ENCODE measurements around the gene PDCD5.
"Not testable (repeated sequence)": the region's sequence is repeated elsewhere in the genome, so short reads cannot be mapped to it uniquely, and the experiment has no call there.

Gene PDCD5, protein sequence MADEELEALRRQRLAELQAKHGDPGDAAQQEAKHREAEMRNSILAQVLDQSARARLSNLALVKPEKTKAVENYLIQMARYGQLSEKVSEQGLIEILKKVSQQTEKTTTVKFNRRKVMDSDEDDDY

DNA sequence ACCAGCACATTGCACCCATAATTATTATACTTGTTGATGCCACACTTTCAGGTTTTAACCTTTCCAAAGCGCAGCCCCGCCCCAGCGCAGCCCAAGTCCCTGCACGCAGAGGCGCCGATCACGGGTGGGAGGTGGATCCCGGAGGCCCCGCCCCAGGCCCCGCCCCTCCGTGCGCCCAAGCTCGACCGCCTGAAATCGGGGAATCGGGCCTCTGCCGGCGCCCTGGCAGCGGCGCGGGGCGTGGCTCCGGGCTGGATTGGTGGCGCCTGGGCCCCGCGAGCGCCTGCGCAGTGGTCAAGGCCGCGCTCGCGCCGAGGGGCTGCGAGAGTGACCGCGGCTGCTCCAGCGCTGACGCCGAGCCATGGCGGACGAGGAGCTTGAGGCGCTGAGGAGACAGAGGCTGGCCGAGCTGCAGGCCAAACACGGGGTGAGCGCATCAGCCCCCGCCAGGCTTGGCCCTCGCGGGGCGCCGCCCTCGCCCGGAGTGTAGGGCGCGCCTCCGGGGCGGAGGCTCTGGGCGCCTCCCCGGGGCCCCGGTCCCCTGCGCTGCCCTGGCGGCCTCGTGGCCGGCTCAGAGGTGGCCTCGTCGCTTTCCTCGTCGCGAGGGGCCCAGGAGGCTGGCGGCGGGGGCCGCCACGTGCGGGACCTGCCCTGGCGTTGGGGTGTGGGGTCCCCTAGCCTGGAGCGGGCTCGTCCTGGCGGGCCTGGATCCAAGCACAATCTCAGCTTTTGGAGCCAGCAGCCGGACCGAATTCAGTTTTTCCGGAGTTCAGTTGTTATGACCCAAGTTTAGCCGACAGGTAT, at the start of gene PDCD5:
Gene PDCD5 (plus strand): TSS at position 290 of the 804 bp plus-strand sequence. CDS start 72 bp downstream, at position 362.
- peak; percentile 76 to 92 for DNase-seq

DNA sequence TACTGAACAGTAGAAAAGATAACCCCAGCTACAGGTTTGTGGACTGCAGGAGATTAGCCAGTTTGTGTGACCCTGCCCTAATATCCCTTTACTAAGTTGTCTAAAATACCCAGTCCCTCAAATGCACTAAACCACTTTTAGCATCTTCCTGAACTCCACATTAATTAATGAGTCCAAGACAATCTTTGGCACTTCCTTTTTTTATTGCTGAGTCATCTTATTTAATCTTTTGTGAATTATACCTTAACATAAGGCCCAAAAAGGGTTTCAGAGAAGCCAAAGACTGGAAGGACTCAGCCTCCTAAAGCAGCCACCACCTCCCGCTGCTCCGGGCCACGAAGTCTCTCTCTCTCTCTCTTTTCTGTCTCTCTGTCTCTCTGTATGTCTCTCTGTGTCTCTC, 48.8 kb upstream of the PDCD5 start:
- DNase-seq, result no peak

DNA sequence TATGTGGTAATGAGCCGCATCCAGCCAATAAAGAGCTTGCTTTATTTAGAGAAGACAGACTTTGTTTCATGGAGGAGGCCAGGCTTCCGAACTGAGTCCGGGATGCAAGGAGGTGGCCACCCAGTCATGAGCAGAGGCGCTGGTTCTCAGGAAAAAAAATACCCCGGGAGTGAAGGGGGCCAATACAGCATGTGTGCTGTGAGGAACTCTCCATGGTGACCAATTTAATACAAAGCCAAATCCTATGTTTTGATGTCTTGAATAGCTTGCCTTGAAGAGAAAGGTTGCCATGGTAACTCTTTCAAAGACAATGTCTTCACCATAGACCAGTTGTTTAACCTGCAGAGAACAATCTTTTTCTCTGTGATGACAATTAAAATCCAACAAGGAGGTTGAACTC, 43.4 kb upstream of the PDCD5 start:
- DNase-seq, result no peak

DNA sequence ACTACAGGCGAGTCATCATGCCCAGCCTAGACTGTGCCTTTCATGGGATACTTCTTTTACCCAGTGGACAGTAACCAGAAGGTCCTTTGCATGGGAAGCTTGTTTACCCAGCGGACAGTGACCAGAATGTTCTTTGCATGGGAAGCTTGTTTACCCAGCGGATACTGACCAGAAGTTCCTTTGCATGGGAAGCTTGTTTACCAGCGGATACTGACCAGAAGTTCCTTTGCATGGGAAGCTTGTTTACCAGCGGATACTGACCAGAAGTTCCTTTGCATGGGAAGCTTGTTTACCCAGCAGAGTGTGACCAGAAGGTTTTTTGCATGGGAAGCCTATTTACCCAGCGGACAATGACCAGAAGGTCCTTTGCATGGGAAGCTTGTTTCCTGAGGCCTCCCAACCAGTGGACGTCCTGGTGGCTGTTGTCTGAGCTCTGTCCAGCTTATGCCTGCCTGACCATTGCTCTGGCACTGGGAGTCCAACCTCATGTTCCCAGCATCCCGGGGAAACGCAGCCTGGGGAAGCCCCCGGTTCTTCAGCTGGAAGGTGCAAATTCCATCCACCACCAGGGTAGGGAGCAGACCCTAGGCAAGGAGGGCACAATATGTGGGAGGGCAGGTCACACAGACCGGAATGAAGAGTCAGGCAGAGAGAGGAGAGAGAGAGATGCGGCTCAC, 41.6 kb upstream of the PDCD5 start:
- DNase-seq, result no peak

DNA sequence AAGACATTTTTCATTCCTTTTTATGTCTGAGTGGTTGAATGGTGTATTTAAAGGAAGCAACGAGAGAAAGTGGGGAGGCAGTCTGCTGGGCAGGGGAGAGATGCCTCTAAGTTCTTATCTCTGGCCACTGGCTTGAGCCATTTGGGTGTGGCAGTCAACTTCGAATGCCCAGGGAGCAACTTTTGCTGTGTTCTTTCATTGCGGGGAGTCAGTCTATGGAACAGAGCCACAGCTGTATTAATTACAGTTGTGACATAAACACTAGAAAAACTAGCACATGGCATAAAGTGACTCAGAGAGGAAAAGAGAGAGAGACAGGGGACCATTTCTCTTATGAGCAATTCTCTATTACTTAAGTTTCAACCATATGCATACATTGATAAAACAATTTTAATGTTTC, 40.4 kb upstream of the PDCD5 start:
- no peak for DNase-seq

DNA sequence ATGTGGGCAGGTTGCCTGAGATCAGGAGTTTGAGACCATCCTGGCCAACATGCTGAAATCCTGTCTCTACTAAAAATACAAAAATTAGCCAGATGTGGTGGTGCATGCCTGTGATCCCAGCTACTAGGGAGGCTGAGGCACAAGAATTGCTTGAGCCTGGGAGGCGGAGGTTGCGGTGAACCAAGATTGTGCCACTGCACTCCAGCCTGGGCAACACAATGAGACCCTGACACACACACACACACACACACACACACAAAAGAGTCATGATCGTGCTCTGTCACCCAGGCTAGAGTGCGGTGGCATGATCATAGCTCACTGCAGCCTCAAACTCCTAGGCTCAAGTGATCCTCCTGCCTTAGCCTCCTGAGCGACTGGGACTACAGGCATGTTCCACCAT, 39.6 kb upstream of the PDCD5 start:
- DNase-seq, result not testable (repeated sequence)

DNA sequence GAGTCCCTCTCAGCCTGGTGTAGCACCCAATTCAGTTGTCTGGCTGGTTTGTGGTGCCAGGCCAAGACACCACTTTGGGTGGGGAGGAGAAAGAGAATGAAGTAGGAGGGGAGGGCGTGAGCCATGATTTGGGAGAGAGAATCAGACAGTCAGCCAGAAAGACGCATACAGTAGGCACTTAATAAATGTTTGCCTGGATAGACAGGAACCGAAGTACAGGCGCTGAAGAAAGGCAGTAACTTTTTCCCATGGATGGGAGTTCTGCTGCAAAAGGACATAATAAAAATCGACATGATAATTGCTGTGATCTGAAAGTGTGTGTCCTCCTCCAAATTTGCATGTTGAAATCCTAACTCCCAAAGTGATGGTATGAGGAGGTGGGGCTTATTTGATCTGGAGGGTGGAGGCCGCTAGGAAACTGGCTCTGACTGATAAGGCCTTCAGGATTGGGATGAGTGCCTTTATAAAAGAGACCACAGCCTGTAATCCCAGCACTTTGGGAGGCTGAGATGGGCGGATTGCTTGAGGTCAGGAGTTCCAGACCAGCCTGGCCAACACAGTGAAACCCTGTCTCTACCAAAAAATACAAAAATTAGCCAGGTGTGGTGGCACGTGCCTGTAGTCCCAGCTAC, 38.4 kb upstream of the PDCD5 start:
- DNase-seq, result no peak

DNA sequence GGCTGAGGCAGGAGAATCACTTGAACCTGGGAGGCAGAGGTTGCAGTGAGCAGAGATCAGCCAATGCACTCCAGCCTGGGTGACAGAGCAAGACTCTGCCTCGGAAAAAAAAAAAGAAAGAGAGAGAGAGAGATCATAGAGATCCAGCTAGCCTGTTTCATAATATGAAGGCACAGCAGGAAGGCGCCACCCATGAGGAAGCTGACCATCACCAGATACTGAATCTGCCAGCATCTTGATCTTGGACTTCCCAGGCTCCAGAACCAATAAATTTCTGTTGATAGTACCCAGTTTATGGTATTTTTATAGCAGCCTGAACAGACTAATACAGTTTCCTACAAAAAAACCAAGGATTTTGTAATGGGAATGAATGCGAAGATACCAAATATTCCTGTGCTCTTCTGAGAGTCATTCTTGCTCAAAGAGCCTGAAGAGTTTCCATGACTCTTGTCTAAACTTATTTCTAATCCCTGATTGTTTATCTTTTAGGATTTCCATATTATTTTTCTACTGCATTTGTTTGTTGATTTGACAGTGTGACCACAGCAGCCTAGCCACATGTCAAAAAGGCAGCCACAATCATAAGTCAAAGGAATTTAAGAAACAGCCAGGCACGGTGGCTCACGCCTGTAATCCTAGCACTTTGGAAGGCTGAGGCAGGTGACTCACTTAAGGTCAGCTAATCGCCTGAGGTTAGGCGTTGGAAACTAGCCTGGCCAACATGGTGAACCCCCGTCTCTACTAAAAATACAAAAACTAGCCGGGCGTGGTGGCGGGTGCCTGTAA, 37.7 kb upstream of the PDCD5 start:
- no peak for DNase-seq

DNA sequence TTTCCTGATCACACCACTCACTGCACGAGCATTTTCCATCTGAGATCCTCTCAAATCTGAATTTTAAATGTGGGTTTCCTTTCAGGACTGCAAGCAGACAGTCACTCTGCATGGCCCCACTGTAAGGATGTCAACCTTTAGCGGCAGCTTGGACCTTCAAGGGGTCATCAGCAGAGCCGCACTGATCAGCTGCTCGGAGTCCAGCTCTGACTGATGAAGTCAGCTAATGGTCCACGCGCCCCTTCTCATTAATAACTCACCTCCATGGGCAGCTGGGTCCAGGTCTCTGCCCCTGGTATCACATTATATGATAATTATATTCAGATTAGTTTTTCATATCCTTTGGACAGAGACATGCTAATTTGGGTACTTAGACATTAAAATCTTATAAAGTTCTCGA, 36.1 kb upstream of the PDCD5 start:
- no peak for DNase-seq

DNA sequence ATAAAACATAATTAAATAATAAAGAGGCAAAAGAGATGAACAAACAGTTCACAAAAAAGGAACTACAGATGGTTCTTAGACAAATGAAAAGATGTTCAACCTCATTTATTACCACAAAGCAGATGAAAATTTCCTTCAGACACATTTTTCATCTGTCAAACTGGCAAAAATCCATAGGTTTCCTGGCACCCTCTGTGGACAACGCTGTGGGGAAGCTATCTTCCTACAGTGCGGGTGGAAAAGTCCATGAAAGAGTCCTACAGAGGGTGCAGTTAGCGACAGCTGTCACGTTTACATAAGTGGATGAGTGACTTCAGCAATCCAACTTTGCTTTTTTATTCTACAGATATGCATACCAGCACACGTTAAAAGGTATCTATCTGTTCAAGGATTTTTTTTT, 30.3 kb upstream of the PDCD5 start:
- DNase-seq, result no peak

DNA sequence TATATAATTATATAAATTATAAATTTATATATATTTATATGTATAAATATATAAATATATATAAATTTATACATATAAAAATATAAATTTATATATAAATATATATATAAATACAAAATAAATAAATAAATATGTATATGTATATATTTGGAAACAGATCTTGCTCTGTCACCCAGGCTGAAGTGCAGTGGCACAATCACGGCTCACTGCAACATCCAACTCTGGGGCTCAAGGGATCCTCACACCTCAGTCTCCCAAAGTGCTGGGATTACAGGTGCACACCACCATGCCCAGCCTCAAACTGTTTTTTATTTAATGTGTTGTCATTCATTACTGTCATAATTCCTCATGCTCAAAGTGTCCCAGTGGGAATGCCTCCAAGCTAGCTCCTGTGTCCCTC, 25.2 kb upstream of the PDCD5 start:
- no peak for DNase-seq

DNA sequence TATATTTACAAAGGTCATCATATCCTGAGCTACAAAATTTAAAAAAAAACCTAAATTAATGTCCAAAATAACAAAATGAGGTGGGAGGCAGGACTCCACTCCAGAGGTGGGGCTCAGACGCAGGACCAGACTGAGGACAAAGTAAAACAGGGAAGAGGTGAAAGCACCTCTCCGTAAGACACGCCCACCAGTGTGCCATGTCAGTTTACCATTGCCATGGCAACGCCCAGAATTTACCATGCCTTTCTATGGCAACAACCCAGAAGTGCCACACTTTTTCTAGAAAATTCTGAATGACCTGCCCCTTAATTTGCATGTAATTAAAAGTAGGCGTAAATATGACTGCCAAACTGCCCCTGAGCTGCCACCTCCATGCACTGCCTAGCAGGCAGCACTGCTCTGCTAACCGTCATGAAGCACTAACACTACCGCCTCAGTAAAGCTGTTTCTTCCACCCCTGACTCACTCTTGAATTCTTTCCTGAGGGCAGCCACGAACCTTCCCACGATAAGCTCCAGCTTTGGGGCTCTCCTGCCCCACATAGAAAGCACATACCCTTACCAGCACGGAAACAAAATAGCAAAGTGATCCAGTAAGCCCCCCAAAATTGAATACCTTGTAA, 22.3 kb upstream of the PDCD5 start:
- DNase-seq, result no peak

DNA sequence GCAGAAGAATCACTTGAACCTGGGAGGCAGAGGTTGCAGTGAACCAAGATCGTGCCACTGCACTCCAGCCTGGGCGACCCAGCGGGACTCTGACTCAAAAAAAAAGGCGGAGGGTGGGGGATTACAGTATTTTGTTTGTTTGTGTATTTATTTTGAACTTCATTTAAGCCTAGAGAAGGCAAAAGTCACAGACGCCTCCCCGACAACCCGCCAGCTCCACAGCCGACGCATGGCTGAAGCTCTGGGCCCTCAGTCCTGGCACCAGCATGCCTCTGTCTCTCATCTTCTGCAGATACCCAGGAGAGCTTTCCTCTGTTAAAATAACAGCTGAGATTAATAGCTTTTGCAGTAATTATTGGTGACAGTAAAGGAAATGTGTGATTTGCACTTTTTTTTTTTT, 17.2 kb upstream of the PDCD5 start:
- no peak for DNase-seq

DNA sequence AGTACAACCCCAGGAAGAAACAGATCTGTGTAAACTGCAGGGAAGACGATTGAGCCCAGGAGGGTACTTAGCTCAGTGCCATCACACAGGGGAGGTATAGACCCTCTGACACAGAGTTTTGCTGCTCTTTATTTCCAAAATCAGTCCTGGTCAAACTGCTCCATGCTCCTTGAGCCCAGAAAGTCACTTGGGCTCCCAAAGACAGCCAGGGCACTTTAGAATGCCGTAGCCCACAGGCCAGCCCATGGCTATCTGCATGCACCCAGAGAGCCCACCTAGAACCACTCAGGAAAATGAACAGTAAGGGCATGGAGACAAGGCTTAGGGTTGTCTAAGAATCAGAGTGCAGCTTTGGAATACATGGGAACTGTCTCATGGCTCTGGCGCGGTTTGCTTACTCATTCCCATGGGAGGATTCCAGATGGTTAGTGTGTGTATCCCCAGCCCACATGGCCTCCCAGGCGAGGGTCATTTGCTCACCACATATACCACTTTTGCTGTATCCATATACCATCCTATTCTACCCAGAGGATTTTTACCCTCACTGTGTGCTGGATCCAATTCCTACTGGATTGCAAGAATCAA, 14.7 kb upstream of the PDCD5 start:
- no peak for DNase-seq

DNA sequence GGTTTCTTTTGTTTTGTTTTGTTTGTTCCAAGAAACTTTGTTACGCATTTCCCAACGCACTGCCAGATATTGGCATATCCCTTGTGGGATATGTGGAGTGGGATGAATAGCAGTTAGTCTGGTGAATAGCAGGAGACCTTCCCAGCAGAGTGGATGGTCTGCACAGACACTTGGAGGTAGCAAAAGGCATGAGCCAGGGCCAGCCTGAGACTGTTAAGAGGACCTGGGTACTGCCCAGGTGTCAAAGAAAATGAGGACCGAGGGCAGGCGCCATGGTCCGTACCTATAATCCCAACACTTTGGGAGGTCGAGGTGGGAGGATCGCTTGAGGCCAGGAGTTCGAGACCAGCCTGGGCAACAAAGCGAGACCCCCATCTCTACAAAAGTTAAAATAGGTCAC, 13.5 kb upstream of the PDCD5 start:
- DNase-seq, result no peak

DNA sequence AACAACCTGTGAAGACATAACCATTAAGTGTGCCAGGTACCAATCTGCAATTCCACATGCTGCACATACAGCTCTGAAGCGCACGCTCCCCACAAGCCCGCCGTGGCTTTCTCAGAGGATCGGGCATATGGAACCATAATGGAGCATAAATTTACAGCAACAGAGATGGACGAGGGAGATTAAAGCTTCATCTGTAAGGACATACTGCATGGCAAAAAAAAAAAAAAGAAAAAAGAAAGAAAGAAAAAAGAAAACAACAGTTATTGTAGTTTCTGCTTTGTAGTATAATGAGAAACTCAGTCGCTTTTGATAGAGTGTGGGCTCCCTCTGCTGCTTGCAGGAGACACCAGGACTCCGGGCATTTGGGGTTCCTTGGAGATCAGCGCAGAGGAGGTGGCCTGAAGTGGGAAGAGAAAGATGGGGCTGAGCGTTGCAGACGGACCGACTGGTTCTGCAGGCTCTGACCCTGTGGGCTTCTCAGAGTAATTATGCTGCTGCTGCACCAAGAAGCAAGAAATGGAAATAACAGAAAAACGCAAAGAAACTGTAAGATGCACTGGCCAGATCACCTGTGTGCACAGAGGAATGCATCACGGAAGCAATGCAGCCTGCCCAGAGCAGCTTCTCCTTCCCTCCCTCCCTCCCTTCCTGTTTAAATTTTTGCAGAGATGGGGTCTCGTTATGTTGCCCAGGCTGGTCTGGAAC, 10.8 kb upstream of the PDCD5 start:
- peak in 1 of 2 experiments; percentile 57 for DNase-seq

DNA sequence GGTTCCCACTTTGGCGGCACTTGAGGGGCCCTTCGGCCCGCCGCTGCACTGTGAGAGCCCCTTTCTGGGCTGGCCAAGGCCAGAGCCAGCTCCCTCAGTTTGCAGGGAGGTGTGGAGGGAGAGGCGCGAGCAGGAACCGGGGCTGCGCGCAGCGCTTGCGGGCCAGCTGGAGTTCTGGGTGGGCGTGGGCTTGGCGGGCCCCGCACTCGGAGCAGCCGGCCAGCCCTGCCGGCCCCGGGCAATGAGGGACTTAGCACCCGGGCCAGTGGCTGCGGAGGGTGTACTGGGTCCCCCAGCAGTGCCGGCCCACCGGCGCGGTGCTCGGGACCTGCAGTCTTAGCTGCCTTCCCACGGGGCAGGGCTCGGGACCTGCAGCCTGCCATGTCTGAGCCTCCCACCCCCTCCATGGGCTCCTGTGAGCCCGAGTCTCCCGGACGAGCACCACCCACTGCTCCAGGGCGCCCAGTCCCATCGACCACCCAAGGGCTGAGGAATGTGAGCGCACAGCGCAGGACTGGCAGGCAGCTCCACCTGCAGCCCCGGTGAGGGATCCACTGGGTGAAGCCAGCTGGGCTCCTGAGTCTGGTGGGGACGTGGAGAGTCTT, 9.4 kb upstream of the PDCD5 start:
- not testable (repeated sequence) for DNase-seq

DNA sequence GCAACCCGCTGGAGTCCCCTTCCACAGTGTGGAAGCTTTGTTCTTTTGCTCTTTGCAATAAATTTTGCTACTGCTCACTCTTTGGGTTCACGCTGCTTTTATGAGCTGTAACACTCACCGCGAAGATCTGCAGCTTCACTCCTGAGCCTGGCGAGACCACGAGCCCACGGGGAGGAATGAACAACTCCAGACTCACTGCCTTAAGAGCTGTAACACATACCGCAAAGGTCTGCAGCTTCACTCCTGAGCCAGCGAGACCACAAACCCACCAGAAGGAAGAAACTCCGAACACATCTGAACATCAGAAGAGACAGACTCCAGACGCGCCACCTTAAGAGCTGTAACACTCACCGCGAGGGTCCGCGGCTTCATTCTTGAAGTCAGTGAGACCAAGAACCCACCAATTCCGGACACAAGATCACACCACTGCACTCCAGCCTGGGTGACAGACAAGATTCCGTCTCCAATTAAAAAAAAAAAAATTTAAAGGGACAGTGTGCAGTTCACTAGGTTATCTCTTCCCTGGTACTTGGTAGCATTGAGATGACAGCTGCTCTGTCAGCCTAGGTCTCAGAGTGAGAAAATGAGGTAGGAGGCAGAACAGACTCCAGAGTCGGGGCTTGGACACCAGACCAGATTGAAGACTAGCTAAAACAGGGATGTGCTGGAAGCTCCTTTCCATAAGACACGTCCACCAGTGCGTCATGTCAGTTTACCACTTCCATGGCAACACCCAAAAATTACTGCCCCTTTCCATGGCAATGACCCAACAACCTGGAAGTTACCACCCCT, 8.1 kb upstream of the PDCD5 start:
- DNase-seq, result not testable (repeated sequence)

DNA sequence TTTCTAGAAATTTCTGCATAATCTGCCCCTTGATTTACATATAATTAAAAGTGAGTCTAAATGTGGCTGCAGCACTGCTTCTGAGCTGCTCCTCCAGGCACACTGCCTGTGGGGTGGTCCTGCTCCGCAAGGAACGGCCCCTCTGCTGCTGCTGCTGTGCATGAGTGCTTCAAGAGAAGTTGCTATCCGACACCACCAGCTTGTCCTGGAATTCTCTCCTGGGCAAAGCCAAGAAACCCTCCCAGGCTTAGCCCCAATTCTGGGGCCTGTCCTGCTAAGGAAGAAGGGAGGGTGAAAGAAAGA, 7.5 kb upstream of the PDCD5 start:
- no peak for DNase-seq

DNA sequence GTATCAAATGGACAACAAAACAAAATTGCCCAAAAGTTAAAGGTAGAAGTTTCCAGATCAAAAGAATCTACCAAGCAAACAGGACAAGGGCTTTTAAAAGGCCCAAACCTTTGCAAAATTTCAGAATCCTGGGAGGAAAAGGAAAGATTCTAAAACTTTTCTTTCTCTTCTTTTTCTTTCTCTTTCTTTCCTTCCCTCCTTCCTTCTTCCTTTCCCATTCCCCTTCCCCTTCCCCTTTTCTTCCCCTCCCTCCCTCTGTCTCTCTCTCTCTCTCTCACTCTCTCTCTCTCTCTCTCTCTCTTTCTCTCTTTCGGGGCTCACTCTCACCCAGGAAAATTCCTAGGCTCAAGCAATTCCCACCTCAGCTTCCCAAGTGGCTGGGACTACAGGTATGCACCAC, 4.2 kb upstream of the PDCD5 start:
- no peak for DNase-seq
